Liver (tissue), 9 donors: Measurements from ENCODE around the gene TMEM42. TPM values are rescaled to one million over a fixed set of nuclear protein-coding genes. Genes with fewer than 3 reads are reported as not detected.

Experiments
- DNase-seq: peaks from one replicate; pipeline ENCODE4 v3.0.0-alpha.2; 2017; ENCODE audit warnings: low spot score
- H3K27ac ChIP-seq, 2 donors: one replicate each; pipeline ENCODE4 v1.7.0; 2013; ENCODE audit warnings: inconsistent platforms in 2 of 2, low read length in 2 of 2, control low read depth in 1 of 2, low read depth in 1 of 2, mild to moderate bottlenecking in 1 of 2
- H3K27me3 ChIP-seq, 4 donors: one replicate each; pipeline versions ENCODE4 v1.6.1 to v1.7.0; 2013; ENCODE audit warnings: low read length in 3 of 4, inconsistent platforms in 1 of 4, mild to moderate bottlenecking in 1 of 4, moderate library complexity in 1 of 4; ENCODE audit not compliant: control insufficient read depth in 4 of 4, insufficient read depth in 4 of 4
- H3K36me3 ChIP-seq, 4 donors: one replicate each; pipeline versions ENCODE4 v1.6.1 to v1.7.0; 2013; ENCODE audit warnings: low read length in 3 of 4, mild to moderate bottlenecking in 3 of 4, low read depth in 1 of 4, moderate library complexity in 1 of 4; ENCODE audit not compliant: control insufficient read depth in 4 of 4, insufficient read depth in 3 of 4
- H3K4me1 ChIP-seq, 4 donors: one replicate each; pipeline versions ENCODE4 v1.6.1 to v1.7.0; 2013; ENCODE audit warnings: low read length in 3 of 4, mild to moderate bottlenecking in 3 of 4, moderate library complexity in 1 of 4; ENCODE audit not compliant: control insufficient read depth in 4 of 4, insufficient read depth in 4 of 4
- H3K4me3 ChIP-seq, 3 donors: one replicate each; pipeline versions ENCODE4 v1.6.1 to v1.7.0; 2013; ENCODE audit warnings: low read length in 3 of 3, control low read depth in 1 of 3, low read depth in 1 of 3, mild to moderate bottlenecking in 1 of 3
- H3K9ac ChIP-seq, 2 donors: one replicate each; pipeline ENCODE4 v1.7.0; 2013; ENCODE audit warnings: low read length in 2 of 2, mild to moderate bottlenecking in 2 of 2, moderate library complexity in 2 of 2, control low read depth in 1 of 2, low read depth in 1 of 2
- H3K9me3 ChIP-seq, 4 donors: one replicate each; pipeline versions ENCODE4 v1.6.1 to v1.7.0; 2013; ENCODE audit warnings: low read length in 3 of 4; ENCODE audit not compliant: control insufficient read depth in 4 of 4
- EGR1 ChIP-seq, 2 donors: IDR thresholded peaks; 2 replicates each; pipeline ENCODE4 v1.6.1; 2016 to 2018; ENCODE audit warnings: antibody characterized with exemption in 2 of 2, low read depth in 2 of 2
- FOXA1 ChIP-seq: IDR thresholded peaks from 2 replicates; pipeline ENCODE4 v1.6.1; 2016; ENCODE audit warnings: antibody characterized with exemption
- HNF4A ChIP-seq, 2 donors: conservative IDR thresholded peaks; 2 replicates each; pipeline ENCODE4 v1.6.1; 2016; ENCODE audit warnings: antibody characterized with exemption in 2 of 2, mild to moderate bottlenecking in 2 of 2
- NR2F2 ChIP-seq: IDR thresholded peaks from 2 replicates; pipeline ENCODE4 v1.6.1; 2016; ENCODE audit warnings: antibody characterized with exemption
- RAD21 ChIP-seq, 2 donors: IDR thresholded peaks; 2 replicates each; pipeline ENCODE4 v1.6.1; 2016; ENCODE audit warnings: antibody characterized with exemption in 2 of 2, mild to moderate bottlenecking in 2 of 2
- REST ChIP-seq: IDR thresholded peaks from 2 replicates; pipeline ENCODE4 v1.6.1; 2016; ENCODE audit warnings: antibody characterized with exemption, mild to moderate bottlenecking
- TAF1 ChIP-seq: conservative IDR thresholded peaks from 2 replicates; pipeline ENCODE4 v1.6.1; 2016; ENCODE audit warnings: antibody characterized with exemption, mild to moderate bottlenecking
- YY1 ChIP-seq: IDR thresholded peaks from 2 replicates; pipeline ENCODE4 v1.6.1; 2016; ENCODE audit warnings: antibody characterized with exemption, mild to moderate bottlenecking
- WGBS: extraction: QIAGEN DNeasy Blood & Tissue Kit; methylation state at CpG from one replicate; pipeline ENCODE4 v1.1.7; 2013; 5-methylcytosine and 5-hydroxymethylcytosine counted together
- polyA plus RNA-seq, 2 donors: library from polyadenylated mRNA; stranded (reverse) in 1 of 2; unstranded in 1 of 2; fragments of 200-250 nt in 1 of 2; fragments of >200 nt in 1 of 2; fragmentation: Nextera tagmentation in 1 of 2; extraction: Ambion mirVana in 1 of 2; gene quantifications; one replicate each; pipeline versions ENCODE4 v1.2.1 to v1.2.3, GENCODE V29; 2013 to 2015
- total RNA-seq, 2 donors: library from RNA; depleted of rRNA; stranded (reverse); fragments of >200 nt; gene quantifications; one replicate each; pipeline ENCODE4 v1.2.3, GENCODE V29; 2014
- TF ChIP-seq, protein P1 (sequence below): IDR thresholded peaks from 2 replicates; pipeline ENCODE4 v1.6.1; 2016; ENCODE audit warnings: antibody characterized with exemption
- donor health status: healthy.
- donor health status: healthy.
- donor health status: healthy.
- donor health status: healthy.
- donor health status: healthy.

The TMEM42 gene
- total and polyA plus RNA-seq, 4 donors = 5.8 to 9.9 (median 8.1) TPM

DNA sequence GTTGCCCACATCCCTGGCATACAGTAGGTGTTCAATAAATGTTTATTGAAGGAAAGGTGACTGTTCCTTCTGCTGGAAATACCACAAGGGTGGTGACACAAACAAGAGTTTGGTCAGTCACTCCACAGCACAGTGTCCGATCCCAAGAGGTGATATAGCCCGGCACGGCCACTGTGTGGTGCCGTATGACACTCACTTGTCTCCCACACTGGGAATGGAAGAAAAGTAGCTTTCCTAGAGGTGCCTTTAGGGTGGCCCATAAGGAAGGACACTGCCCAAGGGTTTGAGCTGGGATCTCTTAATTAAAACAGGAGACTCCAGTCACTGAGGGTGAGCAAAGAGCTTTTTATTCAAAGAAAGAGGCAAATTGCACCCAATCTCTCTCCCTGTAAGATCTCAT is 53.2 kb downstream of the TMEM42 start:
- H3K27ac ChIP-seq = no peak overlapping the region
- no peak overlapping the region for H3K4me3 ChIP-seq
- DNase-seq = no peak
- TF ChIP-seq, protein P1, sequence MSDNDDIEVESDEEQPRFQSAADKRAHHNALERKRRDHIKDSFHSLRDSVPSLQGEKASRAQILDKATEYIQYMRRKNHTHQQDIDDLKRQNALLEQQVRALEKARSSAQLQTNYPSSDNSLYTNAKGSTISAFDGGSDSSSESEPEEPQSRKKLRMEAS = no peak
- TF ChIP-seq EGR1 (IDR thresholded peaks at IDR 0.05; ENCODE audit: low read depth in 2 of 2) (no peak), FOXA1 (no peak), YY1 (no peak), REST (no peak), NR2F2 (no peak), RAD21 (IDR thresholded peaks at IDR 0.05) (peak in 1 of 2 donors; percentile 68), TAF1 (no peak), HNF4A (conservative IDR thresholded peaks at IDR 0.05) (no peak)
- H3K4me1 ChIP-seq = no peaks in the 10 kb centered on the region
- peaks cover 0 to 7% (median 2%) of the 10 kb centered on the region in 4 donors for H3K9me3 ChIP-seq
- peaks cover 0 to 2% (median under 1%) of the 10 kb centered on the region in 4 donors for H3K36me3 ChIP-seq
- no peak overlapping the region for H3K9ac ChIP-seq
- H3K27me3 ChIP-seq = peaks cover 0 to under 1% (median 0%) of the 10 kb centered on the region in 4 donors
- WGBS = 66% methylated on average over 4 of the region's 4 CpGs

Other genes starting within 250 kb of the TMEM42 start
- gene ZNF197, start 236.9 kb upstream of the TMEM42 start, total RNA-seq = 10 to 100 TPM in 1 of 2 donors, 1 to 10 TPM in 1; 8.1 to 10.6 TPM
- gene ZNF197, start 236.9 kb upstream of the TMEM42 start, polyA plus RNA-seq = 1 to 10 TPM; 2.4 to 3.6 TPM
- gene ZNF35, start 213.2 kb upstream of the TMEM42 start, total RNA-seq = 1 to 10 TPM; 2.2 to 4.9 TPM
- gene ZNF35, start 213.2 kb upstream of the TMEM42 start, polyA plus RNA-seq = 1 to 10 TPM; 1.2 to 1.3 TPM
- 1 to 10 TPM; 1.7 to 2.1 TPM for gene ZNF502, start 149.3 kb upstream of the TMEM42 start, total RNA-seq
- under 1 TPM; 0.75 to 0.89 TPM for gene ZNF502, start 149.3 kb upstream of the TMEM42 start, polyA plus RNA-seq
- gene ZNF501, start 132.3 kb upstream of the TMEM42 start, total RNA-seq = 1 to 10 TPM; 1.1 to 1.6 TPM
- under 1 TPM; 0.44 to 0.46 TPM for gene ZNF501, start 132.3 kb upstream of the TMEM42 start, polyA plus RNA-seq
- 10 to 100 TPM in 1 of 2 donors, 1 to 10 TPM in 1; 10.0 to 10.3 TPM for gene KIAA1143, start 100.3 kb upstream of the TMEM42 start, total RNA-seq
- 1 to 10 TPM; 3.9 to 4.5 TPM for gene KIAA1143, start 100.3 kb upstream of the TMEM42 start, polyA plus RNA-seq
- gene KIF15, start 100.1 kb upstream of the TMEM42 start, total RNA-seq = 10 to 100 TPM in 1 of 2 donors, under 1 TPM in 1; under 0.01 to 15.9 TPM
- gene KIF15, start 100.1 kb upstream of the TMEM42 start, polyA plus RNA-seq = under 1 TPM; 0.15 to 0.33 TPM
- gene TGM4, start 12.7 kb downstream of the TMEM42 start, total RNA-seq = not detected
- not detected for gene TGM4, start 12.7 kb downstream of the TMEM42 start, polyA plus RNA-seq
- 10 to 100 TPM; 24.8 to 43.0 TPM for gene ZDHHC3, start 114.3 kb downstream of the TMEM42 start, total RNA-seq
- gene ZDHHC3, start 114.3 kb downstream of the TMEM42 start, polyA plus RNA-seq = 10 to 100 TPM; 15.4 to 24.0 TPM
- 10 to 100 TPM; 20.0 to 23.4 TPM for gene EXOSC7, start 114.3 kb downstream of the TMEM42 start, total RNA-seq
- gene EXOSC7, start 114.3 kb downstream of the TMEM42 start, polyA plus RNA-seq = 10 to 100 TPM; 15.5 to 27.2 TPM
- 1 to 10 TPM; 7.7 to 8.9 TPM for gene CLEC3B, start 164.4 kb downstream of the TMEM42 start, total RNA-seq
- gene CLEC3B, start 164.4 kb downstream of the TMEM42 start, polyA plus RNA-seq = 10 to 100 TPM; 17.0 to 28.8 TPM